OCI-LY3 (cell line): ENCODE measurements around the gene NFATC4.
"Not testable (repeated sequence)": the region's sequence is repeated elsewhere in the genome, so short reads cannot be mapped to it uniquely, and the experiment has no call there.

Experiments used
- H2AFZ ChIP-seq: fragments of 200-600, 300-600 bp; shearing (Covaris generic); 2 replicates; pipeline ENCODE4 v1.6.0; 2014; ENCODE audit warnings: antibody characterized with exemption, low read depth, low read length
- H3K27ac ChIP-seq: fragments of 200-600, 300-600 bp; sonication (generic); 2 replicates; pipeline ENCODE4 v1.5.1; 2014; ENCODE audit warnings: mild to moderate bottlenecking, low read length, moderate library complexity, mixed read lengths
- H3K27me3 ChIP-seq: fragments of 200-600, 300-600 bp; sonication (generic); 2 replicates; pipeline ENCODE4 v1.6.1; 2014; ENCODE audit warnings: low read depth, low read length, mixed read lengths
- H3K36me3 ChIP-seq: fragments of 200-600, 300-600 bp; sonication (generic); replicated peaks from 2 replicates; pipeline ENCODE3; 2014; ENCODE audit warnings: low read depth, low read length, mixed read lengths
- H3K4me1 ChIP-seq: fragments of 300-600, 200-600 bp; sonication (generic); 2 replicates; pipeline ENCODE4 v1.6.1; 2014; ENCODE audit warnings: low read length, mixed read lengths
- H3K4me2 ChIP-seq: fragments of 200-600, 300-600 bp; sonication (generic); 2 replicates; pipeline ENCODE4 v1.6.1; 2014; ENCODE audit warnings: low read length, mixed read lengths
- H3K4me3 ChIP-seq: fragments of 300-600, 200-600 bp; sonication (generic); 2 replicates; pipeline ENCODE4 v1.5.1; 2014; ENCODE audit warnings: antibody characterized with exemption, mild to moderate bottlenecking, low read length, moderate library complexity
- H3K79me2 ChIP-seq: fragments of 300-600, 200-600 bp; shearing (Covaris generic); 2 replicates; pipeline ENCODE4 v1.6.1; 2014; ENCODE audit warnings: mild to moderate bottlenecking, low read length, mixed read lengths
- H3K9ac ChIP-seq: fragments of 300-600, 200-600 bp; shearing (Covaris generic); 2 replicates; pipeline ENCODE4 v1.6.0; 2014; ENCODE audit warnings: mild to moderate bottlenecking, low read length, moderate library complexity
- H3K9me3 ChIP-seq: fragments of 200-600, 300-600 bp; shearing (Covaris generic); 2 replicates; pipeline ENCODE4 v1.6.1; 2014; ENCODE audit warnings: low read length, mixed read lengths; ENCODE audit not compliant: insufficient read depth
- H4K20me1 ChIP-seq: fragments of 200-600, 300-600 bp; sonication (generic); 2 replicates; pipeline ENCODE4 v1.6.1; 2016; ENCODE audit warnings: low read length, mixed read lengths; ENCODE audit not compliant: insufficient read depth
- CTCF ChIP-seq: fragments of 200-600, 300-600 bp; sonication (generic); IDR thresholded peaks from 2 replicates; pipeline ENCODE4 v1.5.1; 2014; ENCODE audit warnings: antibody characterized with exemption, low read length, low read depth
- EZH2phosphoT487 ChIP-seq: fragments of 200-600 bp; shearing (Covaris generic); IDR thresholded peaks from 2 replicates; pipeline ENCODE4 v1.6.1; 2018; ENCODE audit warnings: antibody characterized with exemption, mixed run types, low read depth

NFATC4 gene

GRCh38 chr14:24351517-24351916 lies 16.5 kb upstream of the NFATC4 start:
- Histone ChIP-seq H3K27me3 (peaks cover 40% of the 10 kb centered on the region), H2AFZ (no peak overlapping the region), H3K79me2 (no peaks in the 10 kb centered on the region), H4K20me1 (no peaks in the 10 kb centered on the region), H3K27ac (no peak overlapping the region), H3K4me3 (no peak overlapping the region), H3K4me1 (no peaks in the 10 kb centered on the region), H3K9ac (no peak overlapping the region), H3K36me3 (no peaks in the 10 kb centered on the region), H3K9me3 (no peaks in the 10 kb centered on the region), H3K4me2 (no peak overlapping the region)
- no peak for TF ChIP-seq EZH2phosphoT487
- TF ChIP-seq CTCF: no peak

GRCh38 chr14:24353559-24354481 lies 14.2 kb upstream of the NFATC4 start:
- no peak overlapping the region for H3K4me2 ChIP-seq
- H2AFZ ChIP-seq: no peak overlapping the region
- H3K4me3 ChIP-seq: no peak overlapping the region
- H3K27ac ChIP-seq: no peak overlapping the region
- no peaks in the 10 kb centered on the region for H3K36me3 ChIP-seq
- peaks cover 39% of the 10 kb centered on the region for H3K27me3 ChIP-seq
- H3K9me3 ChIP-seq: no peaks in the 10 kb centered on the region
- TF ChIP-seq EZH2phosphoT487 (no peak), CTCF (no peak)
- H3K79me2 ChIP-seq: no peaks in the 10 kb centered on the region
- no peaks in the 10 kb centered on the region for H3K4me1 ChIP-seq
- H4K20me1 ChIP-seq: no peaks in the 10 kb centered on the region
- no peak overlapping the region for H3K9ac ChIP-seq

GRCh38 chr14:24354482-24354825 lies 13.5 kb upstream of the NFATC4 start:
- H3K4me1 ChIP-seq, H3K4me3 ChIP-seq, H2AFZ ChIP-seq, H3K9me3 ChIP-seq, H3K79me2 ChIP-seq, H4K20me1 ChIP-seq, H3K36me3 ChIP-seq, H3K9ac ChIP-seq, H3K4me2 ChIP-seq, H3K27ac ChIP-seq: not testable (repeated sequence)
- H3K27me3 ChIP-seq: peaks cover 38% of the 10 kb centered on the region

GRCh38 chr14:24355009-24355408 lies 13.0 kb upstream of the NFATC4 start:
- H3K4me1 ChIP-seq: no peaks in the 10 kb centered on the region
- H3K9ac ChIP-seq: no peak overlapping the region
- H3K27me3 ChIP-seq: peaks cover 33% of the 10 kb centered on the region
- TF ChIP-seq EZH2phosphoT487 (no peak), CTCF (no peak)
- H3K27ac ChIP-seq: no peak overlapping the region
- no peaks in the 10 kb centered on the region for H4K20me1 ChIP-seq
- no peak overlapping the region for H2AFZ ChIP-seq
- no peak overlapping the region for H3K4me2 ChIP-seq
- no peaks in the 10 kb centered on the region for H3K79me2 ChIP-seq
- no peaks in the 10 kb centered on the region for H3K36me3 ChIP-seq
- no peak overlapping the region for H3K4me3 ChIP-seq
- no peaks in the 10 kb centered on the region for H3K9me3 ChIP-seq
